Natural killer cell treated with Interleukin-12 subunit alpha and Interleukin-12 subunit beta and Interleukin-15 and Interleukin-18, amount 100 ng/mL, for 72 hours (primary cell): ENCODE measurements around the gene AKAP13. TPM values are rescaled to one million over a fixed set of nuclear protein-coding genes. Genes with fewer than 3 reads are reported as not detected.
A peak's percentile ranks its signal among the peaks of the same experiment; 100 is the strongest.

Experiments used
- ATAC-seq, 2 donors: fragments of 150-1000 bp; cut with Tn5 transposase in 1 of 2; sonication (Bioruptor Pico), chemical (Tn5 transposase) in 1 of 2; 2 replicates each; pipeline ENCODE4 v1.10.0; 2021
- DNase-seq: peaks from one replicate; pipeline ENCODE4 v3.0.0; 2022; ENCODE audit warnings: low spot score
- H3K27ac Mint-ChIP-seq, 2 donors: 1 replicate in 1 of 2; 2 replicates in 1 of 2; pipeline ENCODE4 v1.8.0; 2022; ENCODE audit warnings: mixed read lengths in 2 of 2, mild to moderate bottlenecking in 1 of 2, moderate library complexity in 1 of 2
- H3K27me3 Mint-ChIP-seq, 2 donors: 1 replicate in 1 of 2; 2 replicates in 1 of 2; pipeline ENCODE4 v1.8.0; 2022; ENCODE audit warnings: mixed read lengths in 2 of 2
- H3K36me3 Mint-ChIP-seq: one replicate; pipeline ENCODE4 v1.8.0; 2022; ENCODE audit warnings: mixed read lengths
- H3K4me1 Mint-ChIP-seq, 2 donors: 1 replicate in 1 of 2; 2 replicates in 1 of 2; pipeline ENCODE4 v1.8.0; 2022; ENCODE audit warnings: low read depth in 2 of 2, mixed read lengths in 2 of 2, mild to moderate bottlenecking in 1 of 2
- H3K4me3 Mint-ChIP-seq: one replicate; pipeline ENCODE4 v1.8.0; 2022; ENCODE audit warnings: mixed read lengths
- H3K9me3 Mint-ChIP-seq: 2 replicates; pipeline ENCODE4 v1.8.0; 2022; ENCODE audit warnings: mixed read lengths
- total RNA-seq, 2 donors: library from RNA; stranded (reverse); gene quantifications; one replicate each; pipeline ENCODE4 v1.2.3, GENCODE V29; 2022

Gene AKAP13
- total RNA-seq, 2 donors from 2014 or later = 142 to 176 TPM

DNA sequence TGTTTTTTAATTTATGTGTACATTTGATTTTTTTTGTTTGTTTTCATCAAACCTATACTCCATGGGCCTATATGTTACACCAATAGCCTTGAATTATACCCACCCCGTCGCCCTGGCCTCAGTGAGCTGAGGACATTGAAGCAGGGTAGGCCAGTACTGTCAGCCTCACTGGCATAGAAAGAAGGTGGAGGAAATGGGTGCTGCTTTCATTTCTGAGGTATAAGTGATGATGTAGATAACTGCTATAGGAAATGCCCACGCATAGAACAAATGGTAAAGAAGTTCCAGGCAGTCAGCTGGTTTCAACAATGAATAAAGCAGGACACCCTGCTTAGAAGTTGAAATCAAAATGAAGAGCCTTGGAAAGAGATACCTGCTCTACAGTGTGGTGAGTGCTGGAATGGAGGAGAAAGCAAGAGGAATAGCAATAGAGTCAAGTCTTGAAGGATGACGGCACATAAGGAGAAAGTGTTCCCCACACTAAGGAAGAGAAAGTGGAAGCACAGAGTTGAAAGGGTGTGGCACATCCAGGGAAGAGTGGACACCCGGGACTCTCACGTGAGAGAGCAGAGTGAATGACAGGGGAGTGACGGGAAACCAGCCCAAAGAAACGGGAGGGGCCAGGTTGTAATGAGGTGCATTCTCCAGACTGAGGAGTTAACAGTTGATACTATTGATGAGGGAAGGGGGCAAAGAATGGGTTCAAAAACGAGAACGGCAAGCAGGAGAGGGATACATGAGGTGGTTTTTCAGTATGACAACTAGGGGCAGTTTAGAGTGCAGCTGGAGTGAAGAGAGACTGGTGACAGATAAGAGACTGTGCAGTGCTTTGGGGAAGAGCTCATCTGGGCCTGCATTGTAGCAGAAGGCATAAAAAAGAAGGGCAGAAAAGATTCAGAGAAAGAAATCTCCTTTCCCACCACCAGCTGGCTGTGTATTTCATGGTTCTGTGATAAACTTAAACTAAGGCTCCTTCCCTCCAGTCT lies 343.9 kb downstream of the AKAP13 start:
- DNase-seq = no peak
- peaks cover 42% of the 10 kb centered on the region for H3K36me3 Mint-ChIP-seq
- H3K27me3 Mint-ChIP-seq = no peaks in the 10 kb centered on the region

DNA sequence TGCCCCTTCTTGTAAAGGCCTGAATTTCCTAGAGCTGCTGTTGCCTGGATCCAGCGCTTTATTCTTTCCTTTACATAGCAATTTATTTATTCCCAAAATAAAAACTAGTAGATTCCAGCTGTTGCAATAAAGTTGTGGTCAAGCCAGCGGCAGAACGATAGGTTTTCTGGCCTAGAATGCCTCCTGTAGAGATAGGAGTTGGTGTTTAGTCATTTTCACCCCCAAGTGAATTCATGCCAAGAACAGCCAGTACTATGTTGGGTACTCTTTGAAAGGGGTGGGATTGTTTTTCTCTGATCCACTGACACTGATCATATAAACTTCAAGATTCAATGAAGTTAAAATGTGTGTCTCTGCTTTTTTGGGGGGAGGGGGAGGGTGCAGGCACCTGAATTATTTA lies 344.6 kb downstream of the AKAP13 start:
- no peak for DNase-seq
- H3K27me3 Mint-ChIP-seq = no peaks in the 10 kb centered on the region
- H3K9me3 Mint-ChIP-seq = no peaks in the 10 kb centered on the region
- ATAC-seq = no peak
- H3K27ac Mint-ChIP-seq = peak overlapping the region; percentile 96 to 98
- H3K4me1 Mint-ChIP-seq = peaks cover 40 to 42% of the 10 kb centered on the region in 2 donors
- H3K36me3 Mint-ChIP-seq = peaks cover 41% of the 10 kb centered on the region
- no peak overlapping the region for H3K4me3 Mint-ChIP-seq

More for the DNA sequence above, 343.9 kb downstream of the AKAP13 start:
- peak; percentile 71 to 87 for ATAC-seq
- Mint-ChIP-seq H3K4me3 (peak overlapping the region; percentile 84), H3K27ac (peak overlapping the region; percentile 96 to 98), H3K4me1 (peaks cover 34 to 35% of the 10 kb centered on the region in 2 donors), H3K9me3 (no peaks in the 10 kb centered on the region)

DNA sequence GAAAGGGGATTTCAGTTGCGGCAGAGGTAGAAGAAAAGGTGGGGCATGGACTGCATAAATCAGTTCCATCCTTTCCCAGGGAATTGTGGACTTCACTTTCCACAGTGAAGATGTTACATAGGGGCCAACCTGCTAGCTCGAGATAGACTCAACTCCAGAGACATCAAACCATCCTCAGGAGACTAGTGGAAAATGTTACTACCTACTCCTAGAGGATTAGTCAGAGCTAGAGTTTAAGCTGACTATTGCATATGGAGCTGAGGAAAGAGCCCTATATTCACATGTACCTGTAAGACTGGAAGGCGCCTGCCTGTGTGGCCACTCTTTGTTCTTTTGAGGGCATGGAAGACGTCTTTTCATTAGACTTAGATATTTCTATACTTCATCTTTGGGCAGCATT lies 345.2 kb downstream of the AKAP13 start:
- Mint-ChIP-seq H3K27ac (peak overlapping the region; percentile 67 to 98), H3K4me3 (no peak overlapping the region), H3K4me1 (peaks cover 44% of the 10 kb centered on the region in 2 donors), H3K27me3 (no peaks in the 10 kb centered on the region), H3K36me3 (peaks cover 41% of the 10 kb centered on the region), H3K9me3 (no peaks in the 10 kb centered on the region)
- no peak for DNase-seq
- no peak for ATAC-seq

DNA sequence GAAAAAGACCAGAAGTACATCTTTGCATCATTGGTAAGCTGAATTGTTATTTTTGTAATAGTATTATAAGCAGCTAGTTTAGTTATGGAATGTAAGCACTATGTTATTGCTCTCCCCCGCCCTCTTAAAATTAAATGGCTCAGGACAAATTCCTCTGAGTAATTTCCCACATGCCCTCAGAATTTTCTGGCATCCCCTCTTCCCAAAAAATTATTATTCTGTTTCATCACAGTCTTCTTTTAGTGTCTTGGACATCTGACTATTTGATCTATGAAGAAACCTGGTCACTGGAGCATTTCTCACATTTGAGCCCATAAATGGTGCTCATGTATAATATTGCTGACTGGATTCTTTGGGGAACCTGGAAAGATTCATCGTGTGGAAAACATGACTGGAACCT lies 346.1 kb downstream of the AKAP13 start:
- peak overlapping the region; percentile 67 to 98 for H3K27ac Mint-ChIP-seq
- DNase-seq (no peak), ATAC-seq (no peak)
- H3K36me3 Mint-ChIP-seq = peaks cover 38% of the 10 kb centered on the region
- H3K4me3 Mint-ChIP-seq = no peak overlapping the region
- no peaks in the 10 kb centered on the region for H3K9me3 Mint-ChIP-seq
- H3K27me3 Mint-ChIP-seq = no peaks in the 10 kb centered on the region
- peaks cover 37 to 39% of the 10 kb centered on the region in 2 donors for H3K4me1 Mint-ChIP-seq

DNA sequence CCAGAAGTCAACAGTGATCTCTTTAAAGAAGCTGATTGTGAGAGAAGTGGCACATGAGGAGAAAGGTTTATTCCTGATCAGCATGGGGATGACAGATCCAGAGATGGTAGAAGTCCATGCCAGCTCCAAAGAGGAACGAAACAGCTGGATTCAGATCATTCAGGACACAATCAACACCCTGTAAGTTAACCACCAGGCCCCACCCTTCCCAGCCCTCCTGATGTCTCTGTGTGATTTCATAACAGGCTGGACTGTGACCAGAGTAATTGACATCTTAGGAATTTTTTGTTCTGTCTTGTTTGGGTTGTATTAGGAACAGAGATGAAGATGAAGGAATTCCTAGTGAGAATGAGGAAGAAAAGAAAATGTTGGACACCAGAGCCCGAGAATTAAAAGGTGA lies 346.7 kb downstream of the AKAP13 start:
- DNase-seq (no peak), ATAC-seq (no peak)
- Mint-ChIP-seq H3K36me3 (peaks cover 35% of the 10 kb centered on the region), H3K9me3 (no peaks in the 10 kb centered on the region), H3K27ac (peak overlapping the region; percentile 67 to 98), H3K4me3 (no peak overlapping the region), H3K27me3 (no peaks in the 10 kb centered on the region), H3K4me1 (peaks cover 37 to 39% of the 10 kb centered on the region in 2 donors)

DNA sequence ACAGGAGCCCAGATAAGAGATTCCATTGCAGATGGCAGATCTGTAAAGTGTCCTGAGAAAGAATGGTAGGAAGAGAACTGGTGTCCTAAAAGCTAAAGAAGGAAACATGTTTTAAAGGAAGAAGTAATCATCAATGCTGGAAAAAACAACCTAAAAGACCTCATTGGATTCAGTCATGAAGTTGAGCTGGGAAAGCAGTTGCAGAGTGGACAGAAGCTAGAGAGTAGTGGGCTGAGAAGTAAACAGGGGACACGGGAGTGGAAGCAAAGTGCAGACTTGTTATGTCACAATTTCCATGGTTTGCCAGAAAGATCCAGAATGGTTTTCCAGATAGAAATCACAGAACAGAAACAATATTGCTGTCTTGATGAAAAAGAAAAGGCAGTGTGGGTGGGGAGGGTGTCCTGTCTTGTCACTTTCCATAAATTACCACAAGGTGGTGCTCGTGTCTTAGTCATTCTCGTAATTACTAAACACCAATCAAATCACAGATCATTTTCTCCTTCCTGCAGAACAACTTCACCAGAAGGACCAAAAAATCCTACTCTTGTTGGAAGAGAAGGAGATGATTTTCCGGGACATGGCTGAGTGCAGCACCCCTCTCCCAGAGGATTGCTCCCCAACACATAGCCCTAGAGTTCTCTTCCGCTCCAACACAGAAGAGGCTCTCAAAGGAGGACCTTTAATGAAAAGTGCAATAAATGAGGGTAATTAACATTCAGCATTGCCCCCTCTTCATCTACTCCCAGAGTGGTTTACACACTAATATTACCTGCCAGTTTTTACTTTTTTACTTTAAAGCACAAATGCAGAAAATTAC lies 349.8 kb downstream of the AKAP13 start:
- no peak overlapping the region for H3K4me3 Mint-ChIP-seq

DNA sequence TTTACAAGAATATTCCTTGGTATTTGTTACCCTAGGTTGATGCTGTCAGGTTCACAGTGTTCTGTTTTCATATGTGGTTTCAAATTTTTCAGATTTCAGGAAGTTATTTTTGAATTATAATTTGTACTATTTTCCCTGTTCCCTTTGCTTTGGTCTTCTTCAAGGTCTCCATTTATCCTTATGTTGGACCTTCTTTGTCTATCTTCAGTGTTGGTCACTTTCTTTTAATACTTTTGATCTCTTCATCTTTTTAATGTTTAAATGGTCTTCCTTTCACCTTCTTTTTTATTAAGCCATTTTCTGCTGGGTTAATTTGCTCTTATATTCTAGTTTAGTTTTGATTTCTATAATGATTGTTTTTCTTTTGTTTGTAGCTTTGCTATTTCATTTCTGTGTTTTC lies 353.0 kb downstream of the AKAP13 start:
- H3K4me1 Mint-ChIP-seq = peaks cover 19% of the 10 kb centered on the region in 2 donors
- no peak for DNase-seq
- peak overlapping the region in 1 of 2 donors; percentile 36 for H3K27ac Mint-ChIP-seq
- peaks cover 45% of the 10 kb centered on the region for H3K36me3 Mint-ChIP-seq
- peaks cover 2% of the 10 kb centered on the region for H3K9me3 Mint-ChIP-seq
- no peak overlapping the region for H3K4me3 Mint-ChIP-seq
- ATAC-seq = no peak
- H3K27me3 Mint-ChIP-seq = no peaks in the 10 kb centered on the region

More for the DNA sequence above, 349.8 kb downstream of the AKAP13 start:
- ATAC-seq = peak; percentile 71 to 81
- H3K27me3 Mint-ChIP-seq = no peaks in the 10 kb centered on the region
- no peak for DNase-seq
- H3K27ac Mint-ChIP-seq = peak overlapping the region; percentile 57 to 61
- H3K36me3 Mint-ChIP-seq = peaks cover 46% of the 10 kb centered on the region
- H3K9me3 Mint-ChIP-seq = peaks cover 2% of the 10 kb centered on the region
- H3K4me1 Mint-ChIP-seq = peaks cover 26 to 27% of the 10 kb centered on the region in 2 donors

DNA sequence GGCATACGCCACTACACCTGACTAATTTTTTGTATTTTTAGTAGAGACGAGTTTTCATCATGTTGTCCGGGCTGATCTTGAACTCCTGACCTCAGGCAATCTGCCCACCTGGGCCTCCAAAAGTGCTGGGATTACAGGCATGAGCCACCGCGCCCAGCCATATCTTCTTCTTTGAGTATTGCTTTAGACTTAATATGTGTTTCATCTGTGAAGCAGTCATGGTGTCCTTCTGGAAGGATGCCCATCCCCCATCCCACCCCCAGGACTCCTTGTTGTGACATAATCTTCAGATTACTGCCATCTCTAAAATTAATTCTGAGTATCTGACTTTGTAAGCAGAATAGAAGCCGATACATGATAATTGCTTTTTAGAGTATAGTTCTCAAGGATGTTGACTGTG lies 356.7 kb downstream of the AKAP13 start:
- peaks cover 2% of the 10 kb centered on the region for H3K9me3 Mint-ChIP-seq
- H3K27me3 Mint-ChIP-seq = no peaks in the 10 kb centered on the region
- H3K4me3 Mint-ChIP-seq = no peak overlapping the region
- ATAC-seq = no peak
- peaks cover 8 to 11% of the 10 kb centered on the region in 2 donors for H3K4me1 Mint-ChIP-seq
- H3K27ac Mint-ChIP-seq = no peak overlapping the region
- H3K36me3 Mint-ChIP-seq = peaks cover 40% of the 10 kb centered on the region
- no peak for DNase-seq

DNA sequence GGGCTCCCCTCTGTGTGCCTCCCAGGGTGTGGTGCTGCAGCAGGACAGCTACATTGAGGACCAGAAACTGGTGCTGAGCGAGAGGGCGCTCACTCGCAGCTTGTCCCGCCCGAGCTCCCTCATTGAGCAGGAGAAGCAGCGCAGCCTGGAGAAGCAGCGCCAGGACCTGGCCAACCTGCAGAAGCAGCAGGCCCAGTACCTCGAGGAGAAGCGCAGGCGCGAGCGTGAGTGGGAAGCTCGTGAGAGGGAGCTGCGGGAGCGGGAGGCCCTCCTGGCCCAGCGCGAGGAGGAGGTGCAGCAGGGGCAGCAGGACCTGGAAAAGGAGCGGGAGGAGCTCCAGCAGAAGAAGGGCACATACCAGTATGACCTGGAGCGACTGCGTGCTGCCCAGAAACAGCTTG lies 360.6 kb downstream of the AKAP13 start:
- Mint-ChIP-seq H3K9me3 (no peaks in the 10 kb centered on the region), H3K4me1 (peaks cover 0 to 9% of the 10 kb centered on the region in 2 donors), H3K27me3 (no peaks in the 10 kb centered on the region), H3K4me3 (no peak overlapping the region), H3K27ac (peak overlapping the region in 1 of 2 donors; percentile 42), H3K36me3 (peaks cover 9% of the 10 kb centered on the region)
- no peak for DNase-seq
- no peak for ATAC-seq

DNA sequence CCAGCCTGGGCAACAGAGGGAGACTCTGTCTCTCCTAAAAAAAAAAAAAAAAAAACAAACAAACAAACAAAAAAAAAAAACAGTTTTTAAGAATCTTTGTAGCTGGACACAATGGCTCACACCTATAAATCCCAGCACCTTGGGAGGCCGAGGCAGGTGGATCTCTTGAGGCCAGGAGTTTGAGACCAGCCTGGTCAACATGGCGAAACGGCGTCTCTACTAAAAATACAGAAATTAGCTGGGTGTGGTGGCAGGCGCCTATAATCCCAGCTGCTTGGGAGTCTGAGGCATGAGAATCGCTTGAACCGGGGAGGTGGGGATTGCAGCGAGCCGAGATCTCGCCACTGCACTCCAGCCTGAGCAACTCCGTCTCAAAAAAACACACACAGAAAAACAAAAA lies 361.3 kb downstream of the AKAP13 start:
- no peaks in the 10 kb centered on the region for H3K27me3 Mint-ChIP-seq
- no peak for DNase-seq
- H3K36me3 Mint-ChIP-seq = peaks cover 5% of the 10 kb centered on the region

DNA sequence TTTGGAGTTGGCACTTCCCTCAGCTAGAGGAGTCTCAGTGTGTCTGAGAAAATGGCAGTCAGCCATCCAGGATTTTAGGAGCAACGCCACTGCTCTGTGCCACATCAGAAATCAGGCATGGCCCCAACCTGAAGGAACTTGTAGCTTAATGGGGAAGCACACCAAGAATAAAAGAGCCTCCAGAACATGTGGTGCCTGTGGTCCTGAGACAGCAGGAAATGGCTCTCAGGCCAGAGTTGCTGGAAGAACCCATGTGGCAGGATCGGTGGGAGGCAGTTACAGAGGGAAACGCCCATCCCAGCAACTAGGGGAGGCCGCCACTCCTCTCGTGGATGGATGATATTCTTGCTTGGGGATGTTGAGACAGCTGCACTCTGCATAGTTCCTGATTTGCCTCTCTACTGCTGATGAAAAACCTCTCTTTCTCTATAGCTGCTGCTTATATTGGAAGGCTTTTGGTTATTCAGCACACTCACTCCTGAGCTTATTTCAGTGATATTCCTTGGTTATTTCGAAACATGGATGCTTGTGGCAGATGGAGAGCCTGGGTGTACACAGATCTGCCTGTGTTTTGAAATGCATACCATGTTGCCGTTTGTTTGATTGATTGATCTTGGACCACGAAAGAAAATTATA lies 361.9 kb downstream of the AKAP13 start:
- H3K27me3 Mint-ChIP-seq = no peaks in the 10 kb centered on the region
- H3K36me3 Mint-ChIP-seq = peaks cover 5% of the 10 kb centered on the region
- peak overlapping the region in 1 of 2 donors; percentile 42 for H3K27ac Mint-ChIP-seq
- peaks cover 0 to 9% of the 10 kb centered on the region in 2 donors for H3K4me1 Mint-ChIP-seq
- no peaks in the 10 kb centered on the region for H3K9me3 Mint-ChIP-seq
- no peak overlapping the region for H3K4me3 Mint-ChIP-seq
- DNase-seq = no peak
- ATAC-seq = no peak

More for the DNA sequence above, 361.3 kb downstream of the AKAP13 start:
- Mint-ChIP-seq H3K4me1 (peaks cover 0 to 9% of the 10 kb centered on the region in 2 donors), H3K27ac (peak overlapping the region in 1 of 2 donors; percentile 42), H3K4me3 (no peak overlapping the region), H3K9me3 (no peaks in the 10 kb centered on the region)
- ATAC-seq = no peak

DNA sequence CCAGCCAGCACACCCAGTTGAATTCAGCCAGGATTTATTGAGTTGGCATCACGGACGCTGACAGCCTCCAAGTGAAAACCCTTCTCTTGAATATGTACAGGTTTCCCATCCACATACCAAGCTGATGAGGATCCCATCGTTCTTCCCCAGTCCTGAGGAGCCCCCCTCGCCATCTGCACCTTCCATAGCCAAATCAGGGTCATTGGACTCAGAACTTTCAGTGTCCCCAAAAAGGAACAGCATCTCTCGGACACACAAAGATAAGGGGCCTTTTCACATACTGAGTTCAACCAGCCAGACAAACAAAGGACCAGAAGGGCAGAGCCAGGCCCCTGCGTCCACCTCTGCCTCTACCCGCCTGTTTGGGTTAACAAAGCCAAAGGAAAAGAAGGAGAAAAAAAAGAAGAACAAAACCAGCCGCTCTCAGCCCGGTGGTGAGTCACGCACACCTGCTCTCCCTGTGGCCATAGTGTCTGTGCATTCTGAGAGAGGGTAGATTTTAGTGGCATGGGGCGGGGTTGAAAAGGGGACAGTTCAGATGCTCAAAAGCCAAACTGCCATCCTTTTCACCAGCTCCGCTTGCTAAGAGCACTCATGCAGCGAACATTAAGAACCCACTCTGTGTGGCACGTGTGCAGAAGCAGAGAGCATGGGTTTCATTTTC lies 363.1 kb downstream of the AKAP13 start:
- H3K36me3 Mint-ChIP-seq = peaks cover 5% of the 10 kb centered on the region
- ATAC-seq (no peak), DNase-seq (no peak)
- H3K4me3 Mint-ChIP-seq = no peak overlapping the region
- no peaks in the 10 kb centered on the region for H3K27me3 Mint-ChIP-seq
- H3K4me1 Mint-ChIP-seq = peaks cover 0 to 9% of the 10 kb centered on the region in 2 donors
- H3K9me3 Mint-ChIP-seq = no peaks in the 10 kb centered on the region
- peak overlapping the region in 1 of 2 donors; percentile 53 for H3K27ac Mint-ChIP-seq

DNA sequence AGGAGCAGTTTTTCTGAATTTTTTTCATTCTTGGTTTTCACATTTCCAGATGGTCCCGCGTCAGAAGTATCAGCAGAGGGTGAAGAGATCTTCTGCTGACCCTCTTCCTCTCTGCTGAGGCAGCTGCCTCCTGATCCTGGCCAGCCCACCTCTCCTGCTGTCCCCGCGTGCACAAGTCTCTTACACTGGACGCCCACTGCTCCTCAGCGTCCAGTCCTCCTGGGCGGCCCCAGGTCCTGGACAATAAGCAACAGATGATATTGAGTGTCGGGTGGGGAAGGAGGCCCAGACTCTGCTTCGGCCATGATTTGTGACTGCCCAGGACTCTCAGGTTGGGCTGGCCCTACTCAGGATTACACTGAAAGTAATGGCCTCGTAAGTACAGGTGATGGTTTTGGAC lies 364.2 kb downstream of the AKAP13 start:
- no peaks in the 10 kb centered on the region for H3K27me3 Mint-ChIP-seq
- no peak for DNase-seq
- no peak for ATAC-seq
- H3K4me1 Mint-ChIP-seq = peaks cover 0 to 9% of the 10 kb centered on the region in 2 donors
- H3K36me3 Mint-ChIP-seq = peaks cover 5% of the 10 kb centered on the region
- H3K27ac Mint-ChIP-seq = peak overlapping the region in 1 of 2 donors; percentile 53
- H3K9me3 Mint-ChIP-seq = no peaks in the 10 kb centered on the region
- no peak overlapping the region for H3K4me3 Mint-ChIP-seq
